DND-41 (cell line): ENCODE measurements around the gene KCNN1.

Experiments
- ATAC-seq: fragments of 200-7000 bp; cut with Tn5 transposase; 3 replicates; pipeline ENCODE4 v1.9.1; 2021; ENCODE audit warnings: low read depth; ENCODE audit not compliant: insufficient read depth
- DNase-seq: peaks from one replicate; pipeline ENCODE4 v3.0.0-alpha.2; 2020
- H2AFZ ChIP-seq: 2 replicates; pipeline ENCODE4 v1.6.0; 2012; ENCODE audit warnings: low read depth, low read length
- H3K27ac ChIP-seq: 2 replicates; pipeline ENCODE4 v1.5.1; 2012; ENCODE audit warnings: low read length, inconsistent platforms
- H3K27me3 ChIP-seq: fragments of 200-600 bp; sonication (generic); 2 replicates; pipeline ENCODE4 v1.6.0; 2012; ENCODE audit warnings: low read length, mild to moderate bottlenecking, inconsistent platforms; ENCODE audit not compliant: insufficient read depth, poor library complexity
- H3K36me3 ChIP-seq: 2 replicates; pipeline ENCODE4 v1.5.1; 2012; ENCODE audit warnings: low read length, inconsistent platforms; ENCODE audit not compliant: insufficient read depth
- H3K4me1 ChIP-seq: 2 replicates; pipeline ENCODE4 v1.5.1; 2012; ENCODE audit warnings: mild to moderate bottlenecking, low read length; ENCODE audit not compliant: insufficient read depth
- H3K4me2 ChIP-seq: 2 replicates; pipeline ENCODE4 v1.6.0; 2012; ENCODE audit warnings: mild to moderate bottlenecking, moderate library complexity, low read length, inconsistent platforms; ENCODE audit not compliant: insufficient read depth
- H3K4me3 ChIP-seq, 2 experiments: fragments of 200-600 bp in 1 of 2; shearing (Covaris generic) in 1 of 2; 2 replicates each; pipeline ENCODE4 v1.5.1; 2012 to 2016; ENCODE audit warnings: inconsistent platforms in 2 of 2, low read length in 2 of 2, mild to moderate bottlenecking in 2 of 2, low read depth in 1 of 2, moderate library complexity in 1 of 2
- H3K79me2 ChIP-seq: 2 replicates; pipeline ENCODE4 v1.6.0; 2012; ENCODE audit warnings: low read length, inconsistent platforms; ENCODE audit not compliant: insufficient read depth
- H3K9ac ChIP-seq: 2 replicates; pipeline ENCODE4 v1.6.0; 2012; ENCODE audit warnings: low read depth, mild to moderate bottlenecking, inconsistent platforms, low read length, moderate library complexity
- H3K9me3 ChIP-seq: 2 replicates; pipeline ENCODE4 v1.5.1; 2012; ENCODE audit warnings: low read length, moderate library complexity, mild to moderate bottlenecking, inconsistent platforms; ENCODE audit not compliant: insufficient read depth, severe bottlenecking
- H4K20me1 ChIP-seq: 2 replicates; pipeline ENCODE4 v1.6.0; 2012; ENCODE audit warnings: low read length; ENCODE audit not compliant: insufficient read depth
- CTCF ChIP-seq: IDR thresholded peaks from 2 replicates; pipeline ENCODE4 v1.5.1; 2012; ENCODE audit warnings: borderline replicate concordance, low read length, moderate library complexity, mild to moderate bottlenecking; ENCODE audit not compliant: poor library complexity, severe bottlenecking; ENCODE audit errors: extremely low read depth
- EZH2 ChIP-seq: IDR thresholded peaks from 3 replicates; pipeline ENCODE4 v1.6.1; 2012; ENCODE audit warnings: borderline replicate concordance, low read depth, mild to moderate bottlenecking, moderate library complexity, low read length, inconsistent platforms; ENCODE audit not compliant: severe bottlenecking

Gene KCNN1

GRCh38 chr19:17937371-17937900 is 29.5 kb upstream of the KCNN1 start:
- no peak overlapping the region for H3K9ac ChIP-seq
- H3K9me3 ChIP-seq: no peaks in the 10 kb centered on the region
- ATAC-seq: no peak
- no peak overlapping the region for H3K4me3 ChIP-seq
- H3K4me2 ChIP-seq: no peak overlapping the region
- H4K20me1 ChIP-seq: peaks cover 13% of the 10 kb centered on the region; the same call in 1 of the 2 replicates
- peaks cover 22% of the 10 kb centered on the region for H3K4me1 ChIP-seq
- H3K27ac ChIP-seq: no peak overlapping the region
- DNase-seq: no peak
- TF ChIP-seq CTCF (no peak), EZH2 (no peak)
- peaks cover 45% of the 10 kb centered on the region for H3K36me3 ChIP-seq
- H3K79me2 ChIP-seq: peaks cover 23% of the 10 kb centered on the region
- H3K27me3 ChIP-seq: no peaks in the 10 kb centered on the region
- no peak overlapping the region for H2AFZ ChIP-seq

- Histone ChIP-seq H3K4me3 (no peak overlapping the region), H3K79me2 (peaks cover 19% of the 10 kb centered on the region), H4K20me1 (peaks cover 16% of the 10 kb centered on the region; the same call in 1 of the 2 replicates), H3K36me3 (peaks cover 50% of the 10 kb centered on the region), H3K27me3 (no peaks in the 10 kb centered on the region), H3K9me3 (no peaks in the 10 kb centered on the region), H3K9ac (no peak overlapping the region), H3K4me1 (peaks cover 18% of the 10 kb centered on the region), H2AFZ (no peak overlapping the region), H3K27ac (no peak overlapping the region), H3K4me2 (no peak overlapping the region)
- peak; percentile 93 for TF ChIP-seq CTCF
- no peak for TF ChIP-seq EZH2
- DNase-seq (peak; percentile 78), ATAC-seq (peak; percentile 96)
These were observed 28.6 kb upstream of the KCNN1 start for GRCh38 chr19:17938092-17938845.

GRCh38 chr19:17942181-17942580 is 24.7 kb upstream of the KCNN1 start:
- Histone ChIP-seq H3K27ac (no peak overlapping the region), H3K4me2 (no peak overlapping the region), H4K20me1 (peaks cover 41% of the 10 kb centered on the region), H3K9me3 (no peaks in the 10 kb centered on the region), H3K4me3 (no peak overlapping the region), H3K27me3 (no peaks in the 10 kb centered on the region), H3K36me3 (peaks cover 46% of the 10 kb centered on the region), H3K79me2 (no peaks in the 10 kb centered on the region), H3K9ac (no peak overlapping the region), H2AFZ (no peak overlapping the region), H3K4me1 (peaks cover 3% of the 10 kb centered on the region)
- TF ChIP-seq EZH2: no peak
- TF ChIP-seq CTCF: no peak
- DNase-seq: no peak
- no peak for ATAC-seq
